Activated naive CD4-positive, alpha-beta T cell treated with anti-CD3 and anti-CD28 coated beads, Interleukin-2, amount 50 U/mL, for 16 hours (primary cell): ENCODE results near the gene CORO6.

ENCODE experiments used
- DNase-seq: peaks from one replicate; pipeline ENCODE4 v3.0.0-alpha.2; 2020

The CORO6 gene

DNA sequence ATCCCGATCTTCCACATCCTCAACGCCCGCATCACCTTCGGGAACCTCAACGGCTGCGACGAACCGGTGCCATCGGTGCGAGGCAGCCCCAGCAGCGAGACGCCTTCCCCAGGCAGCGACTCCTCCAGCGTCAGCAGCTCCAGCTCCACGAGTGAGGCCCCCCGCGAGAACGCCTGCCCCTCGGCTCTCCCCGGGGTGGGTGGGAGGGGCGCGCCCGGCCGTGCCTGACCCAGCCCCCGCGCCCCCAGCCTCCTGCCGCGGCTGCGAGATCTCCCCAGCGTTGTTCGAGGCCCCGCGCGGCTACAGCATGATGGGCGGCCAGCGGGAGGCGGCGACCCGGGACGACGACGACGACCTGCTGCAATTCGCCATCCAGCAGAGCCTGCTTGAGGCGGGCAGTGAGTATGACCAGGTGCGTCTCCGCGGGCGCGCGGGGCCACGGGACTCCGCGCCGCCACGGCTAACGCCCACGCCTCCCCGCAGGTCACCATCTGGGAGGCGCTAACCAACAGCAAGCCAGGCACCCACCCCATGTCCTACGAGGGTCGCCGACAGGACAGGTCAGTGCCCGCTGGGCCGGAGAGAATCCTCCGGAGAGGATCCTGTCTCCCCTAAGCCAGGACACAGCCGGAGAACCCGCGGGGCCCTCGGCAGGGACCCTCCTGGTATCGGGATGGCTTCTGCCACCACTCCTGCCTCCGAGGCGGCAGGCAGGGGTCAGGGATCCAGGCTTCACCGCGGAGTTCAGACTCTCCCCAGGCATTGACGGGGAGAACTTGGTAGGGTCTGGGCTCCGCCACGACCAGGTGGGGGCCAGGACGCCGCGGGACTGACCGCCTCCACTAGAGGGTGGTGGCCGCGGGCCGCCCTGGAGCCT is 10.1 kb downstream of the CORO6 start:
- DNase-seq: no peak

GRCh38 chr17:29612094-29612403 is 10.7 kb downstream of the CORO6 start:
- no peak for DNase-seq

- DNase-seq: no peak
Measured at GRCh38 chr17:29611351-29612093, 11.2 kb downstream of the CORO6 start.

- DNase-seq: no peak
Measured at GRCh38 chr17:29610395-29610794, 12.3 kb downstream of the CORO6 start.

DNA sequence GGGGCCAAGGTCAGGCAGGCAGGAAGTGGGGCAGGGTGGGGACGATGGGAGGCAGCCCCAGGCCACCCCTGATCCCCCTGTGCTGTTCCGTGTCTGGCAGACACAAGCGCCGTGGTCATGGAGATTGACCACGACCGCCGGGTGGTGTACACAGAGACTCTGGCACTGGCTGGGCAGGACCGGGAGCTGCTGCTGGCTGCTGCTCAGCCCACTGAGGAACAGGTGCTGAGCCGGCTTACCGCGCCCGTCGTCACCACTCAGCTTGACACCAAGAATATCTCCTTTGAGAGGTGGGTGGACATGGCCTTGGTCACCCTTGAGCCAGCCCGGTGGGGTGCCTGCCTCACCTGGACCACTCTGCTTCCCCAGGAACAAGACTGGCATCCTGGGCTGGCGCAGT is 13.7 kb downstream of the CORO6 start:
- no peak for DNase-seq

GRCh38 chr17:29607557-29608195 is 15.0 kb downstream of the CORO6 start:
- DNase-seq: no peak

- DNase-seq: no peak
Measured at GRCh38 chr17:29603109-29603674, 19.5 kb downstream of the CORO6 start.

GRCh38 chr17:29597361-29598172 is 25.1 kb downstream of the CORO6 start:
- DNase-seq: no peak

DNA sequence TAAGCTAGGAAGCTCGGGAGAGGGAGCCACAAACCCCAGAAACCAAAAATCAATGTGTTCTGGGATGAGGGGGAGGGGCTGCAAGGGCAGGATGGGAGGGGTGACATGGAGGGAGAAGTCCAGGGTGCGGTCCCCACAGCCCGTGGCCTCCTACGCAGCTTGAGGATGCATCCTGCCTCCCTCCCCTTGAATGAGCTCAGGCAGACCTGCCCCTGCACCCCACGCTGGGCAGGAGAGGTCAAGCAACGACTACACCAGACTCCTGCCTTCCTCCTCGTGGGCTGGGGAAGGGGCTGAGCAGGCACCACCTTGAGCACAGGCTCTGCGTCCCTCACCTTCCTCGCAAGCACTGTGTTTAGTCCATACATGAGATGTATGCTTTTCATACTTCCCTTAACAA is 25.9 kb downstream of the CORO6 start:
- DNase-seq: no peak

- no peak for DNase-seq
Measured at GRCh38 chr17:29595943-29596774, 26.6 kb downstream of the CORO6 start.

- DNase-seq: no peak
Measured at GRCh38 chr17:29595107-29595942, 27.4 kb downstream of the CORO6 start.

DNA sequence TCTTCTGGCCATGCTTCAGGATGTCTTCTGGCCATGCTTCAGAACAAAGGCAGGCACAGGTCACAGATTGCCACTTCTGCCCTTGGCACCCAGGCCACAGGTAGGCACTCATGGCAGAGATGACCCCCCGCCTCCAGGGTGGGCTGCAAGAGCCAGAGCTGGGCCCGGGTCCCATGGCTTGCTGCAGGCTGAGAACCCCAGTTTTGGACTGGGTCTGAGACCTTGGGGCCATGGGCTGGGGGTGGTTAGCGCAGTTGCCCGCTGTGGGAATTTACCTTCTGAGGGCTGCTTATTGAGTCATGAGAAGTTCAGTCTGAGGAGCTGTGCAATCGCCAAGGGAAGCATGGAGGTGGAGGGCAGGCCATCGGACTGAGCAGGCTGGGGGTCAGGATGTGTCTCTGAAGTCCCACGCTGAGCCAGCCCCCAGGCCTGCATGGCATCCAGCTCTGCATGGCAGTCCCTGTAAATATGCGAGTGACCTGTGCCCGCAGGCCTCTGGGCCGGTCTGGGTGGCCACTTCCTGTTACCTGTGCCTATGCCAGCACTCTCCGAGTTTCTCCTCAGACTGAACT is 28.1 kb downstream of the CORO6 start:
- peak; percentile 11 for DNase-seq

GRCh38 chr17:29593591-29594518 is 28.9 kb downstream of the CORO6 start:
- peak; percentile 38 for DNase-seq

GRCh38 chr17:29592850-29593551 is 29.7 kb downstream of the CORO6 start, which contains the start of gene ANKRD13B:
Gene ANKRD13B, plus strand, starts transcription at chr17:29593132. Its CDS starts 490 bp downstream, at chr17:29593622.
- DNase-seq: peak; percentile 60

GRCh38 chr17:29591737-29592608 is 30.7 kb downstream of the CORO6 start:
- DNase-seq: peak; percentile 84

DNA sequence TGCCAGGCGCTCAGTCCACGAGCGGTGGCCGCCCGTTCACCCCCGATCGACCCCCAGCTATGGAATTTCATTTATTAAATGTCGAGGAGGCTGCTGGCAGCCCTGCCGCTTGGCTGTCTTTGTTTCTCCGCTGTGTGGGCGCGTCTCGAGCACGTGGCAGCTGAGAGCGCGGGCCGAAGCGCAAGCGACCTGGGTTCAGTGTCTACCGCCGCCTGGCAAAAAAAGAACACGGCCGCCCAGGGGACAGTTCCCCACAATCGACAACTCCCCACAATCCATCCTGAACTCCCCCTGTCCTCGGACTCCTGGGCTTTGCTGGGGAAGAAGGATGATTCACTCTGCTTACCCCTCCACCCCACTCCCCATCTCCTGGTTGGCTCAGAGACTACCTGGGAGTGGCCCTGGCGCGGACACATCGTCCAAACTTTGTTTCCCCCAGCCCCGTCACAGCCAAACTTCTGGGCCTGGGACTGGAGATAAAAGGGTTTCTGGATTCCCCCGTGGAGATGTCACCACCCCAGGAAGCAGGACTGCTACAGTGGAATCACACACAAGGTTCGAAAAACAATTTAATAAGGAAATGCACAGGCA is 31.5 kb downstream of the CORO6 start:
- peak; percentile 61 for DNase-seq
